Measurements from ENCODE around the gene AQP12A.
"Not testable (repeated sequence)": the region's sequence is repeated elsewhere in the genome, so short reads cannot be mapped to it uniquely, and the experiment has no call there.

AQP12A gene

GRCh38 chr2:240688553-240688919 is 3.1 kb upstream of the AQP12A start:
- no peaks in the 10 kb centered on the region for H3K27me3 ChIP-seq (ENCODE audit: insufficient read depth, low read depth, severe bottlenecking)
- H3K27ac ChIP-seq, result no peak overlapping the region
- TF ChIP-seq, protein P1, sequence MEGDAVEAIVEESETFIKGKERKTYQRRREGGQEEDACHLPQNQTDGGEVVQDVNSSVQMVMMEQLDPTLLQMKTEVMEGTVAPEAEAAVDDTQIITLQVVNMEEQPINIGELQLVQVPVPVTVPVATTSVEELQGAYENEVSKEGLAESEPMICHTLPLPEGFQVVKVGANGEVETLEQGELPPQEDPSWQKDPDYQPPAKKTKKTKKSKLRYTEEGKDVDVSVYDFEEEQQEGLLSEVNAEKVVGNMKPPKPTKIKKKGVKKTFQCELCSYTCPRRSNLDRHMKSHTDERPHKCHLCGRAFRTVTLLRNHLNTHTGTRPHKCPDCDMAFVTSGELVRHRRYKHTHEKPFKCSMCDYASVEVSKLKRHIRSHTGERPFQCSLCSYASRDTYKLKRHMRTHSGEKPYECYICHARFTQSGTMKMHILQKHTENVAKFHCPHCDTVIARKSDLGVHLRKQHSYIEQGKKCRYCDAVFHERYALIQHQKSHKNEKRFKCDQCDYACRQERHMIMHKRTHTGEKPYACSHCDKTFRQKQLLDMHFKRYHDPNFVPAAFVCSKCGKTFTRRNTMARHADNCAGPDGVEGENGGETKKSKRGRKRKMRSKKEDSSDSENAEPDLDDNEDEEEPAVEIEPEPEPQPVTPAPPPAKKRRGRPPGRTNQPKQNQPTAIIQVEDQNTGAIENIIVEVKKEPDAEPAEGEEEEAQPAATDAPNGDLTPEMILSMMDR (IDR thresholded peaks at IDR 0.05; ENCODE audit: low read depth, low read length), result no peak
- DNase-seq, result no peak
- H3K36me3 ChIP-seq, result no peaks in the 10 kb centered on the region
- H3K9me3 ChIP-seq (ENCODE audit: severe bottlenecking), result no peaks in the 10 kb centered on the region
- H3K4me3 ChIP-seq (ENCODE audit: low read depth, low read length), result no peak overlapping the region

GRCh38 chr2:240689975-240690374 is 1.7 kb upstream of the AQP12A start:
- H3K4me3 ChIP-seq (ENCODE audit: low read depth, low read length), result no peak overlapping the region
- no peak for DNase-seq
- no peak overlapping the region for H3K27ac ChIP-seq
- no peaks in the 10 kb centered on the region for H3K27me3 ChIP-seq (ENCODE audit: insufficient read depth, low read depth, severe bottlenecking)
- H3K9me3 ChIP-seq (ENCODE audit: severe bottlenecking), result no peaks in the 10 kb centered on the region
- TF ChIP-seq, protein P1 (IDR thresholded peaks at IDR 0.05; ENCODE audit: low read depth, low read length), result no peak
- H3K36me3 ChIP-seq, result no peaks in the 10 kb centered on the region

GRCh38 chr2:240690421-240691074 is 1.1 kb upstream of the AQP12A start:
- not testable (repeated sequence) for DNase-seq; H3K27me3 ChIP-seq (ENCODE audit: insufficient read depth, low read depth, severe bottlenecking); H3K36me3 ChIP-seq; H3K9me3 ChIP-seq (ENCODE audit: severe bottlenecking); H3K27ac ChIP-seq; H3K4me3 ChIP-seq (ENCODE audit: low read depth, low read length)

DNA sequence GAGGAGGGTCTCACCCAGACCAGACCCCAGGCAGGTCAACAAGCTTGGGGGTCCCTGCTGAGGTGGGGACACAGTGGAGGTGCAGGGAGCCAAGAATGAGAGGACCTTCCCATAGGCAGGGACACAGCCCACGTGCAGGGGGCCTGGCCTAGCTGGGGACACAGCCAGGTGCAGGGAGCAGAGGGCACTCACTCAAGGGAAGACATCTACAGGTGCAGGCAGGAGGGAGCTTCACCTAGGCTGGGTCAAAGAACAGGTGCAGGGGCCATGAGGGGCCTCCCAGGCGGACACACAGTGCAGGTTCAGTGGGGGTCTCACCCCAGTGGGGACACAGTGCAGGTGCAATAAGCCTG is 615 bp upstream of the AQP12A start:
- not testable (repeated sequence) for H3K27ac ChIP-seq; H3K27me3 ChIP-seq (ENCODE audit: insufficient read depth, low read depth, severe bottlenecking); H3K36me3 ChIP-seq; DNase-seq; H3K4me3 ChIP-seq (ENCODE audit: low read depth, low read length); H3K9me3 ChIP-seq (ENCODE audit: severe bottlenecking)

- DNase-seq; H3K36me3 ChIP-seq; H3K9me3 ChIP-seq (ENCODE audit: severe bottlenecking); H3K27me3 ChIP-seq (ENCODE audit: insufficient read depth, low read depth, severe bottlenecking); H3K27ac ChIP-seq; H3K4me3 ChIP-seq (ENCODE audit: low read depth, low read length): not testable (repeated sequence)
Observed at GRCh38 chr2:240692583-240693561, 1.2 kb downstream of the AQP12A start.

- DNase-seq; H3K36me3 ChIP-seq; H3K27ac ChIP-seq; H3K27me3 ChIP-seq (ENCODE audit: insufficient read depth, low read depth, severe bottlenecking); H3K9me3 ChIP-seq (ENCODE audit: severe bottlenecking); H3K4me3 ChIP-seq (ENCODE audit: low read depth, low read length): not testable (repeated sequence)
Observed at GRCh38 chr2:240694304-240694703, 2.6 kb downstream of the AQP12A start.

- H3K27me3 ChIP-seq (ENCODE audit: insufficient read depth, low read depth, severe bottlenecking); H3K36me3 ChIP-seq; H3K27ac ChIP-seq; H3K9me3 ChIP-seq (ENCODE audit: severe bottlenecking); H3K4me3 ChIP-seq (ENCODE audit: low read depth, low read length); DNase-seq: not testable (repeated sequence)
Observed at GRCh38 chr2:240695593-240695992, 3.9 kb downstream of the AQP12A start.

DNA sequence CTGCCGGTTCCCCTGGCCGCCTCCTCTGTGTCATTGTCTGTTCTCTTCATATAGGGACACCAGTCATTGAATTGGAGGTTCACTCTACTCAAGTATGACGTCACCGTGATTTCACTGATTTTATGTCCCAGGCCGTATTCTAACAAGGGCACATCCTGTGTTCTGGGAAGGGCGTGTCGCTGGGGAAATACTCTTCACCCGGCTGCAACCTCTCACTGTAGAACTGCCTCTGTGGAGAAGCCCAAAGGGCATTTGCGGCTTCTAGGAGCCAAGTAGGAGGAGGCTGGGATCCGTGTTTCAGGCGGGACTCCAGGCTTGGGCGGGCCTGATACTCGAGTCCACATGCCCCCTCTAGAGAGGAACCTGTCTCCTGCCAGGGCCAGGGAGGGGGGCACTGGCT is 4.8 kb downstream of the AQP12A start:
- not testable (repeated sequence) for H3K4me3 ChIP-seq (ENCODE audit: low read depth, low read length); H3K27me3 ChIP-seq (ENCODE audit: insufficient read depth, low read depth, severe bottlenecking); H3K27ac ChIP-seq; H3K36me3 ChIP-seq; H3K9me3 ChIP-seq (ENCODE audit: severe bottlenecking); DNase-seq

GRCh38 chr2:240698852-240699561 is 7.3 kb downstream of the AQP12A start:
- H3K36me3 ChIP-seq; H3K4me3 ChIP-seq (ENCODE audit: low read depth, low read length); H3K27me3 ChIP-seq (ENCODE audit: insufficient read depth, low read depth, severe bottlenecking); H3K9me3 ChIP-seq (ENCODE audit: severe bottlenecking); H3K27ac ChIP-seq: not testable (repeated sequence)
- peak; percentile 11 for DNase-seq

DNA sequence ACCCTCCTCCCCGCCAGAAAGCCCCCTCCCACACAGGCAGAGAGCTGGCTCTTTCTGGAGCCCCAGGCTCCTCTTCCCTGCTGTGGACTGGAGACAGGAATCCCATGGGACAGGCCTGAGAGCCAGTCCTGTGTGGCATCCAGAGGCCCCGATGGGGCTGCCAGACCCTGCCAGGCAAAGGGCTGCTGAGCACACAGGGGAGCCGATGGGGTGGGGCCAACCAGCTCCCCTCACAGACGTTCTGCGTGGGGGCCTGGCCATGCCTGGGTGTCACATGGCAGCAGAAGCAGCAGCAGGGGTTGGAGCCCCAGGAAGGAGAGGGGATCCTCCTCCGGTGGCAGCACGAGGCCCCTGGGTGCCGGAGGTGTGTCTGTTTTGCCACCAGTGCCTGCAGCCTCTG is 8.2 kb downstream of the AQP12A start:
- H3K27ac ChIP-seq; H3K9me3 ChIP-seq (ENCODE audit: severe bottlenecking); H3K36me3 ChIP-seq; DNase-seq; H3K27me3 ChIP-seq (ENCODE audit: insufficient read depth, low read depth, severe bottlenecking); H3K4me3 ChIP-seq (ENCODE audit: low read depth, low read length): not testable (repeated sequence)

DNA sequence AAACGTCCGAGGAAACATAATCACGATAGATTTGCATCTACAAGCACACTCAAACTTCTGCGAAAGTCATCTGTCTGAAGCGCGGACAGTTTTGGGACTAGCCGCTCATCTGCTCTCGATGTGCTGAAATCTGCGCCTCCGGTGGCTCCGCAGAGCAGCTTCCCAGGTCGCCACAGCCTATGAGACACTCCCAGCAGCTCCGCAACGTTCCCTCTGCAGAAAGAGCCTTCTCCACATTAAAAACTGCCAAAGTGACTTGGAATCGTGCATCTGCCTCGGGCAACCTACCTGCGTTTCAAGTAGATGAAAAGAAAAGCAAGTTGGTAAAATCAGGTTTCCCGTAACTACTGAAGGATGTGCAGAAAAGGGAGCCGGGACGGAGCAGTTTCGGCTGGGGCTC is 8.9 kb downstream of the AQP12A start:
- H3K27ac ChIP-seq; DNase-seq; H3K36me3 ChIP-seq; H3K9me3 ChIP-seq (ENCODE audit: severe bottlenecking); H3K27me3 ChIP-seq (ENCODE audit: insufficient read depth, low read depth, severe bottlenecking); H3K4me3 ChIP-seq (ENCODE audit: low read depth, low read length): not testable (repeated sequence)
